ENCODE data around the gene GRIK2.

DNA sequence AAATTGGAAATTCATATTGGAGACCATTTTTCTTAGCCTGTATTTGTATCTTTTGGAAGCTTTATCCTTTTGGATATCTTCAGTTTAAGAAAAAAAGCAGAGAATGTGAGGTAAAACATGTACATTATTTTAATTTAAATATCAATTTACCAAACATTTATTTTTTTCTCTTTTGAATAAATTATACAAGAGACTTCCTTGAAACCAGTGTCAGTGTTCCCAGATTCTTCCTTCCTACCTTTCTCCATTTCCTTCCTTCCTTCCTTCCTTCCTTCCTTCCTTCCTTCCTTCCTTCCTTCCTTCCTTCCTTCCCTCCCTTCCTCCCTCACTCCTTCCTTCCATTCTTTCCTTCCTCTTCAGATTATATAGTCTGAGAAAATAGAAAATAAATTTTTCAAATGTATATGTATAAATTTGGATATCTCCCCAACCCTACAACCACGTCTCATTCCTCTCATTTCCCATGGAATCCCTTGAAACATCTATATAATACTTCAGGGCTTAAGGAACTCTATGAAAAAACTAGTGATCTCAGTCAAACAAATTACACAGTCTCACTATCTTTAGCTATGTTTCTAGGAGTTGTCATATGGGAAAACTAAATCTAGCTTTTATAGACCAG, 528.4 kb downstream of the GRIK2 start:
- TF ChIP-seq, protein P1, sequence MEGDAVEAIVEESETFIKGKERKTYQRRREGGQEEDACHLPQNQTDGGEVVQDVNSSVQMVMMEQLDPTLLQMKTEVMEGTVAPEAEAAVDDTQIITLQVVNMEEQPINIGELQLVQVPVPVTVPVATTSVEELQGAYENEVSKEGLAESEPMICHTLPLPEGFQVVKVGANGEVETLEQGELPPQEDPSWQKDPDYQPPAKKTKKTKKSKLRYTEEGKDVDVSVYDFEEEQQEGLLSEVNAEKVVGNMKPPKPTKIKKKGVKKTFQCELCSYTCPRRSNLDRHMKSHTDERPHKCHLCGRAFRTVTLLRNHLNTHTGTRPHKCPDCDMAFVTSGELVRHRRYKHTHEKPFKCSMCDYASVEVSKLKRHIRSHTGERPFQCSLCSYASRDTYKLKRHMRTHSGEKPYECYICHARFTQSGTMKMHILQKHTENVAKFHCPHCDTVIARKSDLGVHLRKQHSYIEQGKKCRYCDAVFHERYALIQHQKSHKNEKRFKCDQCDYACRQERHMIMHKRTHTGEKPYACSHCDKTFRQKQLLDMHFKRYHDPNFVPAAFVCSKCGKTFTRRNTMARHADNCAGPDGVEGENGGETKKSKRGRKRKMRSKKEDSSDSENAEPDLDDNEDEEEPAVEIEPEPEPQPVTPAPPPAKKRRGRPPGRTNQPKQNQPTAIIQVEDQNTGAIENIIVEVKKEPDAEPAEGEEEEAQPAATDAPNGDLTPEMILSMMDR (IDR thresholded peaks at IDR 0.05) = no peak
- TF ChIP-seq POLR2AphosphoS5 (IDR thresholded peaks at IDR 0.05) (no peak), POLR2A (IDR thresholded peaks at IDR 0.05) (no peak)
